Epithelial cell of prostate (primary cell): ENCODE measurements around the gene MSANTD4.
"Not testable (repeated sequence)": the region's sequence is repeated elsewhere in the genome, so short reads cannot be mapped to it uniquely, and the experiment has no call there.

Source experiments
- DNase-seq: peaks from one replicate; pipeline ENCODE4 v3.0.0-alpha.2; 2011; ENCODE audit warnings: low read depth, low spot score
- H3K27ac ChIP-seq: fragments of 450-650 bp; 2 replicates; pipeline ENCODE4 v1.5.1; 2017; ENCODE audit warnings: mild to moderate bottlenecking

Gene MSANTD4

GRCh38 chr11:106021967-106022794 lies at the start of gene MSANTD4:
MSANTD4 (minus strand) TSS chr11:106022240; CDS start chr11:106010917, 11,323 bp downstream.
- peak; percentile 97 for DNase-seq
- H3K27ac ChIP-seq, result peak within 1 kb of the TSS; percentile 33

GRCh38 chr11:106070606-106071005 lies 48.6 kb upstream of the MSANTD4 start:
- H3K27ac ChIP-seq, result no peak overlapping the region
- DNase-seq, result no peak

- H3K27ac ChIP-seq, result no peak overlapping the region
Observed at GRCh38 chr11:106063009-106063408, 41.0 kb upstream of the MSANTD4 start.

GRCh38 chr11:106061954-106062949 lies 40.2 kb upstream of the MSANTD4 start:
- no peak overlapping the region for H3K27ac ChIP-seq
- DNase-seq, result no peak

More at GRCh38 chr11:106063009-106063408, 41.0 kb upstream of the MSANTD4 start:
- no peak for DNase-seq

GRCh38 chr11:106061249-106061784 lies 39.3 kb upstream of the MSANTD4 start:
- no peak for DNase-seq
- H3K27ac ChIP-seq, result no peak overlapping the region

- H3K27ac ChIP-seq, result no peak overlapping the region
- no peak for DNase-seq
Observed at GRCh38 chr11:106059617-106060016, 37.6 kb upstream of the MSANTD4 start.

- DNase-seq, H3K27ac ChIP-seq: not testable (repeated sequence)
Observed at GRCh38 chr11:106058377-106058776, 36.3 kb upstream of the MSANTD4 start.

- H3K27ac ChIP-seq, result no peak overlapping the region
- no peak for DNase-seq
Observed at GRCh38 chr11:106051103-106051502, 29.1 kb upstream of the MSANTD4 start.

- H3K27ac ChIP-seq, result no peak overlapping the region
- DNase-seq, result no peak
Observed at GRCh38 chr11:106049727-106050476, 27.9 kb upstream of the MSANTD4 start.

- DNase-seq, result no peak
- H3K27ac ChIP-seq, result no peak overlapping the region
Observed at GRCh38 chr11:106047631-106048030, 25.6 kb upstream of the MSANTD4 start.

- DNase-seq, result no peak
- no peak overlapping the region for H3K27ac ChIP-seq
Observed at GRCh38 chr11:106043540-106043939, 21.5 kb upstream of the MSANTD4 start.

- no peak for DNase-seq
- no peak overlapping the region for H3K27ac ChIP-seq
Observed at GRCh38 chr11:106032861-106033260, 10.8 kb upstream of the MSANTD4 start.

- H3K27ac ChIP-seq, result peak overlapping the region; percentile 81
- no peak for DNase-seq
Observed at GRCh38 chr11:106031936-106032335, 9.9 kb upstream of the MSANTD4 start.

GRCh38 chr11:106031202-106031810 lies 9.3 kb upstream of the MSANTD4 start:
- H3K27ac ChIP-seq, result peak overlapping the region; percentile 81
- DNase-seq, result peak; percentile 73

GRCh38 chr11:106030609-106031008 lies 8.6 kb upstream of the MSANTD4 start:
- no peak for DNase-seq
- peak overlapping the region; percentile 81 for H3K27ac ChIP-seq

GRCh38 chr11:106022795-106023275 lies 795 bp upstream of the MSANTD4 start:
- H3K27ac ChIP-seq, result no peak overlapping the region
- DNase-seq, result no peak

- DNase-seq, result no peak
- peak overlapping the region; percentile 33 for H3K27ac ChIP-seq
Observed at GRCh38 chr11:106021181-106021966, 666 bp downstream of the MSANTD4 start.

GRCh38 chr11:106017093-106017492 lies 4.9 kb downstream of the MSANTD4 start:
- H3K27ac ChIP-seq, result no peak overlapping the region
- no peak for DNase-seq
